GM19395 (cell line): ENCODE results near the gene TBL1XR1.
"Not testable (repeated sequence)": the region's sequence is repeated elsewhere in the genome, so short reads cannot be mapped to it uniquely, and the experiment has no call there.

Source experiments
- ATAC-seq: cut with Tn5 transposase; IDR thresholded peaks from one replicate; pipeline ENCODE4 v1.9.1; 2021; ENCODE audit warnings: mild to moderate bottlenecking, moderate library complexity; ENCODE audit not compliant: unreplicated experiment

Gene TBL1XR1

DNA sequence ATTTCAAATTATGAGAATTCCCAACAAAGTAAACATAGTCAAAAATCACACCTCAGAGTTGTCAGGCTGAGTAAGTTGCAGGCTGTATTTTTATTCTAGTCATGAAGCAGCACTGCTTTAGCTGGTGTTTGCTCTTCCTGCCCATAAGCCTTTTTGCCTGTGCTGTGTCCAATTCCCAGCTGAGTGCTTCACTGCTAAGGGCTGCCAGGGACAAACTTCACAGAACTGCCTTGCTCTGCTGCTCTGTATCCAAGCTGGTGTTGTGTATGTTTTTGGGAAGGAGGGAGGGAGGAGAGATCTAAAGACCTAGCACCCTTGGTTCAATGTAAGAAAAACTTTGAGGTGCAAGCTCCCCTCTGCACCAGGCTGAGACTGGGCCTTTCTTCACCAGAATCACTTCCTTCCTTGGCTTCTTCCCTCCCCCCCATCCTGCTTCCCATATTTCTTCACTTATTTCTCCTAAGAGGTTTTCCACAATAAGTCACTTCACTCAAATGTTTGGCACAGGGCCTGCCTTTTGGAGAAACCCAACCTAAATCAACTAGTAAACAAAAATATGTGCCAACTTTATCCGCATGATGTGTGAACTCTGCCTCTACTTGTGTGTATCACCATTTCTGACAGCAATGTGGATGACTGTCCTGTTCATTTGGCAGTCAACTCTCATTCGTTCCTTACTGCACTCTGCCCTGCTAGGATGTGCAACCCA lies 156.1 kb downstream of the TBL1XR1 start:
- ATAC-seq = peak; percentile 1

DNA sequence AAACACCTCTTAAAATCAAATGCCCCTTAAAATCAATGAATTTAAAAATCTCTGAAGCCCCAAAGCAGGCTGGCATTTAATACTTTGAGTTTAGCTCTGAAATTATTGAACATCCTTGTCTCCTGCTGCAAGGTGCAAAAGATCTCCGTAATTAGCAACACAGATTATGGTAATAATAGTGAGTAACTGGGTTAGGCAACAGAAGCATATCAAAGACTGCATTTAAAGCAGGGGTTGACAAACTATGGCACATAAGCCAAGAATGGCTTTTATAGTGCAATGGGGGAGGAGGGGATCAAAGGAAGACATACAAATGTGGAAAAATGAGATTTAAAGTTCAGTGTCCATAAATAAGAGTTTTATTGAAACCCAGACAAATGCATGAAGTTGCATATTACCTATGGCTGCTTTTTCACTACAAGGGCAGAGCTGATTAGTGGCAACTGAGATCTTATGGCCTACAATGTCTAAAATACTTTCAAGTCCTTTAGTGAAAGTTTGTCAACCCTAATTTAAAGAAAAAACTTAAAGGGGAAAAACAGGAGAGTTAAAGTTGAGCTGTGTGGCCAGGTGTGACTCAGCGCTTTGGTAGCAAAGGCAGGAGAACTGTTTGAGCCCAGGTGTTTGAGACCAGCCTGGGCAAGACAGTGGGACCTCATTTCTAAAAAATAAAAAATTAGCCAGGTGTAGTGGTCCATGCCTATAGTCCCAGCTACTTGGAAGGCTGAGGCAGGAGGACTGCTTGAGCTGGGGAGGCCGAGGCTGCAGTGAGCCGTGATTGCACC lies 157.6 kb downstream of the TBL1XR1 start:
- ATAC-seq = no peak

DNA sequence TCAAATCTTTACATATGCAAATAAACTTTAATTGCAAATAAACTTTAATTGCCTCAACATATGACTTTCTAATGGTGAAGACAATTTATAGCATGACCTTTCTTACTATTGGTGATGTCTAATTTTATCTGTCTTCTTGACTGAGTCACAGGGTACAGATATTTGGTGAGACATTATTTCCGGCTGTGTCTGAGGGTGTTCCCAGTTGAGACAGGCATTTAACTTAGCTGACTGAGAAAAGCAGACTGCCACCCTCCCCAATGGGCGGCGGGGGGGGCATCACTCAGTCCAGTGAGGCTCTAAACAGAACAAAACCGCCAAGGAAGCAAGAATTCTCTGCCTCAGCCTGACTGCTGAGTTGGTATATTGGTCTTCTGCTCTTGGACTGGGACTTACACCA lies 160.0 kb downstream of the TBL1XR1 start:
- no peak for ATAC-seq

DNA sequence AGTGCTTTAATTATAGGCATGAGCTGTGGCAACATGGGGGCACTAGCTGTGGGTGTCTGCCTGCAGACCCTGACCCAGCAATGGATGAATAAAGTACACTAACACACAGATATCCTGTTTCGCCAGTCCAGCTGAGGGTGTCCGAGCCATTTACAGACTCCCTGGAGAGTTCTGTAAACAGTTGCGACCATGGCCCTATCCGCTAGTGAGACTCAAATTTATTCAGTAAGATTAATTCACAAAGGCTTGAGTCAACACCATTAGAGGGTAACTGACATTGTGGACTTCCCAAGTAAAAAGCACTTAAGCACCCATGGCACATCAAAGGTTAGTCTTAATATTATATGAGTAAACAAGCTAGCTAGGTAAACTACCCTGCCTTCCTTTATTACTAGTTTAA lies 161.6 kb downstream of the TBL1XR1 start:
- no peak for ATAC-seq

DNA sequence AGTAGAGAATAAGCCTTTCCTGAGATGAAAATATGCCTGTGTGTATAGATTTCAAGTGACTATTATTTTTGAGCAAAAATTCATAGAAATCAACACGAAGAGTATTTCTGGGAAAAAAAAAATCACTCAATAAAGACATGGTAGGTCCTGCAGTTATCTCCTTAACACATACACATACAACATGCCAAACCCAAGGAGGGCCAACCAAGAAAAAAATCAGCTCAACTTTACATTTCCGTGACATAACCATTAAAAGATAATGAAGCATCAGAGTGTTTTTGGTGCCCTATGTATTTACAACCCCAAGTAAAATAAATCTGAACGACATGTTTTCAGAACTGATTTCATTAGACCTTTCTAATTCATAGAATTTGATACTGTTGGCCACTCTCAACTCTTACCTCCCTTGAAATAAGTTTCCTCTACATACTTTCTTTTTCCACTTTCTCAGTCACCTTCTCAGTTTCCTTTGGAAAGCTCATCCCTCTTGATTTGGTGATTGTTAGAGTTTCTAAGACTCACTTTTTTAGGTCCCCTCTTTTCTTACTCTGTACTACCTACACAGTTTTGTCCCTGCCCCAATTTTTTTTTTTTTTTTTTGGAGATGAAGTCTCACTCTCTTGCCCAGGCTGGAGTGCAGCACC lies 162.3 kb downstream of the TBL1XR1 start:
- ATAC-seq = no peak

DNA sequence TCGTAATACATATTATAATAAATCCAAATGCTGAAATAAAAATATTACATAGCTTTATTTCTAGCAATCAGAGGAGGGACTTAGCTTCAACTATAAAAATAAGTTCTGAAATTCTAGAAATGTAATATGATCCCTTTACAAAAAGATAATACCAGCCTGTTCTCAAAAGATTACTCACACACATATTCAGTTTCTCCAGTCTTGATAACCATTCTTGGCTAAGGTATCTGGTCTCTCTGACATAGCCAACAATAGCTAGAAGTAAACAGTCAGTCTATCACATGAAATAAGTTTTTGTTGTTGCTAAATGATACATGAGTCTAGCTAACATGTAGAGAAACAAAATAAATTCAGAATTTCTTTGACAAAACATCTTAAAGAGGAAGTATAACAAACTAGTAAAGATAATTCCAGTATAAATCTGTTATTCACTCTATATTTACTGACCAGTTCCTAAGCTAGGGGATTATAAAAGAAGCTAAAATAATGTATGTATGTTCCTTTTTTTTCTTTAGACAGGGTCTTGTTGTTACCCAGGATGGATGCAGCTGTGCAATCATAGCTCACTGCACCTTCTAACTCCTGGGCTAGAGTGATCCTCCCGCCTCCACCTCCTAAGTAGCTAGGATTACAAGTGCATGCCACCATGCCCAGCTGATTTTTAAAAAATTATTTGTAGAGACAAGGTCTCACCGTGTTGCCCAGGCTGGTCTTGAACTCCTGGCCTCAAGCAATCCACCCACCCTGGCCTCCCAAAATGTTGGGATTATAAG lies 170.6 kb downstream of the TBL1XR1 start:
- no peak for ATAC-seq

DNA sequence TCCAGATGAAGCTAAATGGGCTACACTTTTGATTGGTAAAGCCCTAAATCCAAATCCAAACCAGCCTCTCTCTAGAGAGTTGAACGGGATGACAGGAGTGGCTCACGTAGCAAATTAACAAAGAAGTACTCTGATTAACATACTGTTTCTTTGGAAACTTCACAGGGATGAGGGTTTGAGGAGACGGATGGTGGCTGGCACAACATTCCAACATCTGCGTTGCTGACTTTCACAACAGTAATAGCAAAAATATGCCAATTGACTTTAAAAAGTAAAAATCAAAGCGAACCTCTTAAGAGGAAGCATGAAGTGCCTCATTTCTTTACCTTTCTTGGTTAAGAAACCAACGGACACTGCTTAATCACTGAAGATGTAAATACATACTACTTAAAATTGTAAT lies 181.4 kb downstream of the TBL1XR1 start:
- ATAC-seq = no peak

DNA sequence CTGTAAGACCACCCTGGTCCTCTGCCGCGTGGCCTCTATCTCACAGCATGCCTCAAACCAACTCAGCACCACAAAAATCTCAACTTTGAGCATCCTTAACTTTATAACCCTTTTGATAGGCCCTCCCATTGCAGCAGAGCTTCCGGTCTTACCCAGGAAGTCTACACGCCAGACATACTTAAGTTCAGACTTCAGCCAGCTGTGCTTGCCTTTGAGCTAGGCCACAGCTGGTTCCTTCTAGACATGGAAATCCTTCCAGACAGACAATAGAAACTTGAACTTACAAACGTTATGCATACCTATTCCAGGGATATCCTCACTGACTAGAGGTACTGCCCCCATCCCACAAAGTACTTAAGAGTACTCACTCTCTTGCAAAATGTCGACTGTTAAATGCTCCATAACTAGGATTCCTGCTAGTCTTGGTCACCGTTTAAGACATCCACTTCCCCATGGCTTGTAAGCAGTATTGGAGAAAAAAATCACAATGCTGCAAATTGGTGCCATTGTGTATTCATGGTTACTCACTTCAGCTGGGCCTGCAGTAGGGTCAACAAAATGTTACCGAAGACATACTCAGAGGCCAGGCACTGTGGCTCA lies 183.5 kb downstream of the TBL1XR1 start:
- no peak for ATAC-seq

DNA sequence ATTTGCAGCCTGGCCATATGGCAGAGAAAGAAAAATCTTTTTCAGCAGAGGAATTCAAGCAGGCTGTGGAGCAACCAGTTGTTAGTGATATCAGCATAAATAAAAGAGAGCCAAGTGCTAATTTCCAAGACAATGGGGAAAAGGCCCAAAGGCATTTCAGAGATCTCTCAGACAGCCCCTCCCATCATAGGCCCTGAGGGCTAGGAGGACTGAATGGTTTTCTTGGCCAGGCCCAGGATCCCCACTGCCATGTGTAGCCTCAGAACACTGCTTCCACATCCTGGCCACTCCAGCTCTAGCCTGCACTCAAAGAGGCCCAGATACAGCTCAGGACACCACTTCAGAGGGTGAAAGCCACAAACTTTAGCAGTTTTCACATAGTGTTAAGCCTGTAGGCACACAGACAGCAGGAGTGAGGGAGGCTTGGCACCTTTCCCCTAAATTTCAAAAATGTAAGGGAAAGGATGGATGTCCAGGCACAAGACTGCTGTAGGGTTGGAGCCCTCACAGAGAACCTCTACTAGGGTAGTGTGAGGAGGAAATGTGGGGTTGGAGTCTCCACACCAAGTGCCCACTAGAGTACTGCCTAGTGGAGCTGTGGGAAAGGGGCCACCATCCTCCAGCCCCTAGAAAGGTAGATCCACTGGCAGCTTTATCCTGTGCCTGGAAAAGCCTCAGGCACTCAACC lies 191.4 kb downstream of the TBL1XR1 start:
- ATAC-seq = no peak

DNA sequence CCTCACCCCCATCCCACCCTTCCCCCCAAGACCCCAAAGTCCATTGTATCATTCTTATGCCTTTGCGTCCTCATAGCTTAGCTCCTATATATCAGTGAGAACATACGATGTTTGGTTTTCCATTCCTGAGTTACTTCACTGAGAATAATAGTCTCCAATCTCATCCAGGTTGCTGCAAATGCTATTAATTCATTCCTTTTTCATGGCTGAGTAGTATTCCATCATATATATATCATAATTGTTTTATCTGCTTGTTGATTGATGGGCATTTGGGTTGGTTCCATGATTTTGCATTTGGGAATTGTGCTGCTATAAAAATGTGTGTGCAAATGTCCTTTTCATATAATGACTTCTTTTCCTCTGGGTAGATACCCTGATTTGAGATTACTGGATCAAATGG lies 197.1 kb downstream of the TBL1XR1 start:
- not testable (repeated sequence) for ATAC-seq

DNA sequence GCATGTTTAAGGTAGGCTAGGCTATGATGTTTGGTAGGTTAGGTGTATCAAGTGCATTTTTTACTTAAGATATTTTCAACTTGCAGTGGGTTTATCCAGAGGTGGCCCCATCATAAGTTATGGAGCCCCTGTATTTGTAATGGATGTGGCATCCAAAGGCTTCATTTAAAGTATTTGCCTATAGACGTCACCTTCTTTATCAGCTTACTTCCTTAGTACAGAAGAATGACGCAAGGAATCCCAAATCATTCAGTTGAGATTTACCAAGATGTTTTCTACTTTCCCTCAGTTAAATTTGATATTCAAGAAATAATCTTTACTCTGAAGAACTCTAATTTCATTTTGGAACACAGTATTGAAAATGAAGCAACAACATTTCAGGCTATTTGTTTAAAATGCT lies 201.3 kb downstream of the TBL1XR1 start:
- no peak for ATAC-seq

DNA sequence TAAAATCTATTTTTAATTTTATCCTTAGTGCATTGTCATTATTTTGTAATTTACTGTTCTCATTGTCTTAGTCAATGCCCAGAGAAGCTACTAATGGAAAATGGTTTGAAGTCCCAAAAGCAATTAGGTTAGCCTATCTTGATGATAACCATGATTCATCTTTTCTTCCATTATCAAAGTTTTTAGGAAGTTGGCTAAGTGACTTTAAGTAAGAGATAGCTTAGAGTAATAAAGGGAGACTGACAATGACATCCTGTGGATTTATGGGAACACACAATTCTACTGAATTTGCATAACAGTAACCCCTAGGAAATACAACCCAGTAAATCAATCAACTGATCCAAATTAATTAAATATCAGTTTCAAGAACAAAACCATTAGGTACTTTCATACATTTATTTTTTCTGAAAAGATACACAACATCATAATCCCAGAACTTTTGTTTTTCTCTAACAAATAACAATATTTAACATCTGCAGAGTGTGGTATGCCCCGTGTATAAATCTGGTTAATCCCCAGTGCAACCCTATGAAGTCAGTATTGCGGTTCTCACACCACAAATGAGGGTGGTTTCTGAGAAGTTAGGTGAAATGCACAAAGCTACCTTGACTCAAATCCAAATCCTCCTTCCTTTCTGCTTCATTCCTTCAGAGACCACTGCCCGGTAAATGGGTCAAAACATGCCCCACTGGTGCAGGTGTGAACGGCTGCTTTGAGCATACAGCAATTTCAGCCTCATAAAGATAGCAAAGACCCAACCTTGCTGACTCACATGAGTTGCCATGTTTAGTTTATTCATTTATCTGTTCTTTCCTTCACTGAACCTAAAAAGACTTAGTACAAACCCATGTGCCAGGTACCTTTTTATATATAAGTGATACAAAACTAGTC lies 202.1 kb downstream of the TBL1XR1 start:
- no peak for ATAC-seq

DNA sequence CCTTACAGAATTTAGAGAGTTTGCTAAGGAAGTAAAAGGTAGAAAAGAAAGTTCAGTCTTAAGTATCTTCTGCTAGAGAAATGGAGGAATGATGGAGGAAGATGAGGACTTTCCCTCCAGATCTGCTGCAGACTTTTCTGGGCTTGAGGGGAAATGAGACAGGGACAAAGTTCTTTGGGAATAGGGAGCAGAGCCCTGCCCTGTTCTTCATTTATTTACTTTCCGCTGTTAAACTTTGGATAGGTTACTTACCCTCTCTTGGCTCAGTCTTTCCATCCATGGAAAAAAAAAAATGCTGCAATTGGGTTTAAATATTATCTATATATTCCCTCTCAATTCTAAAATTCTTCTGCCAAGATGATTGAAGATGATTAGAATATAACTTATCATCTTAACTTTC lies 202.9 kb downstream of the TBL1XR1 start:
- ATAC-seq = no peak

DNA sequence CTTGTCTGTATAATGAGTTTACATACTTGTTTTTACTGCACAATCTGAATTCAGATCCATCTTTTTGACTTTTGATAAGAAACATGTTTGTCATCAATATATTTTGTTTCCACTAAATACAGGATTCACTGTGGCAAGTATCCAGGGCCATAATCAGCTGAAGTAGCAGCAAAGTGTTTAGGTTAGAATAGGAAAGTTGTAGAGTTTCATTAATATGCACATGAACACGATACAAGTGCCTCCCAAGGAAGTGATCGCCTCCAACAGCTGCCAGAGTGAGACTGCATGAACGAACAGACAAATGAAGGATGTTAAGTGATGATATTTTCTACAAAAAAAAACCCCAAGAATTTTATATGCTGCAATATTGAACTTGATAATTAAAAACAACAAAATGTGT lies 204.3 kb downstream of the TBL1XR1 start:
- no peak for ATAC-seq

DNA sequence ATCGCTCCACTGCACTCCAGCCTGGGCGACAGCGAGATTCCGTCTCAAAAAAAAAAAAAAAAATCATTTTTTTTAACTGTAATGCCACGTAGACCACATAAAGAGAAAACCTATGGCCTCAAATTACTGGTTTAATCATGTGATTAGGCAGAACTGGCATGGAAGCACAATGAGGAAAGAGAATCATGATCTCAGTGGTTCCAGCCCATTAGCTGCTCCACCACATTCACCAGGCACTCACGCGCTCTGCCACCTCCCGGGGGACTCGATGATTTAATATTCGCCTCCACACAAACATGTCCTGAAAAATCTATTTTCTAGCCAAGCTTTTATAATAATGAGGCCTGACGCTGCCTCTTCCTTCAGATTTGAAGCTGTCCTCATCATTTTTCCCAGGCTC lies 204.7 kb downstream of the TBL1XR1 start:
- ATAC-seq = no peak

DNA sequence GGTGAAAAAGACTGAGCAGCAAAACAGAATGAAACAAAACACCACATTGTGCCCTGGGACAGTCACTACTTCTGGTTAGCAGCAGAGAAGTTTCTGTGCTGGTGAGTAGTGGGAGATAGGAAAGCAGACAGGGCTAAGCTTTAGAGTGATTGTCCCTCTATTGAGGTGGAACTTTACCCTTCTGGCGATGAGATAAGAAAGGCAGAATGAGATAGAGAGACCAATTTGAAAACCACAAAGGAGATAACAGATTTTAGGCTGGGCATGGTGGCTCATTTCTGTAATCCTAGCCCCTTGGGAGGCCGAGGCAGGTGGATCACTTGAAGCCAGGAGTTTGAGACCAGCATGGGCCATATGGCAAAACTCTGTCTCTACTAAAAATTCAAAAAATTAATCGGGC lies 208.5 kb downstream of the TBL1XR1 start:
- no peak for ATAC-seq

DNA sequence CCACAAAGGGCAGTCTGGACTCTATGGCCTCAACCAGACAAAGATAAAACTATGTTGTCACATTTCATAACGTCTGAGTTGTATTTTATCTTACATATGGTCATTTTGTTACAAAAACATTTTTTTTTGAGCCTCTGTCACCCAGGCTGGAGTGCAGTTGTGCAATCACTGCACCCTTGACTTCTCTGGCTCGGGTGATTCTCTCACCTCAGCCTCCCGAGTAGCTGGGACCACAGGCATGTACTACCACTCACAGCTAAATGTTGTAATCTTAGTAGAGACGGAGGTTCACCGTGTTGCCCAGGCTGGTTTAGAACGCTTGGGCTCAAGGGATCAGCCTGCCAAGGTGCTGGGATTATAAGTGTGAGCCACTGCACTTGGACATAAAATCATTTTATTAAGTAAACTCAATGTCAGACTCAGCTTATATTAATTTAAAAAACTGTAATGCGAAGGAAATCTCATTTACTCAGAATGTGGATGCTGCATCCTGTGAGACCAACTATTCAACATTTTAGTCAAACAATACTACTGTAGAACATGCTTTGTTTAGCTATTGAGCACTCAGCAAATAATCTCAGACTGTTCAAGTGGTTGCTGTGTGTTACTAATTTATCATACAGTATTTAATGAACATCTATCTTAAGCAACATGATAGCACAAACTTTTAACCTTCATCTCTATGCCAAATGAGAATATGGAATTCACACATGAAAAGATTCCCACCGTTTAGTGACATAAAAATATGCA lies 209.2 kb downstream of the TBL1XR1 start:
- no peak for ATAC-seq

DNA sequence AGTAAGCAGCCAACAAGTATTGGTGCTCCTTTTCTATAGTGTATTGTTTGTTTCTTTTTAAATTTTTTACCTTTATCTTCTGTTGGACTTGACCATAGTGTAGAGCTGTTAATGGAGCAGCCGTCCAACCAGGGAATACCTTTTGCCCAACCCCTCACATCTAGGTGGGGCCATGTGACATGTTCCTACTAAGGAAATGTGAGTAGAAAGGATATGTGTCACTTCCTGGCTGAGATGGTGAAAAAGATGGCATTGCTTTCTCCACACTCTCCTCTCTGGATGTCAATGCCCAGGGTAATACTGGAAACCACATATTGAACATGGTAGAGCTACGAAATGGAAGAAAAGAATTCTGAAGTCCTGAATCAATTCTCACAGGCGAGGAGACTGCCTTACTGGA lies 218.8 kb downstream of the TBL1XR1 start:
- ATAC-seq = no peak

DNA sequence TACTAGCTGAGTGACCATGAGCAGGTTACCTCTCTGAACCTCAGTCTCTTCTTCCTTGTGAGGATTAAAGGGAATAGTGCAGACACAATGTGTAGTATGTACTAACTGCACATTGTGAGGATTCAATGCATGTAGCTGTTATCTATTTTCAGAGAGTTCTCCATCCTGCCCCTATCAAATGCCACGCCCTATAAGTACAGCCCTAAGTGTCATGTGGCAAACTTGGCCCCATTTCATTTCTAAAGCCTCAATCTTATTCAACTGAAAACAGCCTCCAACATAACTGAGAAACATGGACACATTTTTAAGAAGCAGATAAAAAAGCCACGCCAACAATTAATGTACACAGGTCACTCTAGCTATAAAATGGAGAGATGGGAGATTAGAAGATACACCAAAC lies 220.0 kb downstream of the TBL1XR1 start:
- ATAC-seq = no peak
